ENCODE measurements around the gene PECR. TPM values are rescaled to one million over a fixed set of nuclear protein-coding genes. Genes with fewer than 3 reads are reported as not detected.

PECR gene
- total RNA-seq, 1 experiment from 2014 or later = 15.3 TPM

DNA sequence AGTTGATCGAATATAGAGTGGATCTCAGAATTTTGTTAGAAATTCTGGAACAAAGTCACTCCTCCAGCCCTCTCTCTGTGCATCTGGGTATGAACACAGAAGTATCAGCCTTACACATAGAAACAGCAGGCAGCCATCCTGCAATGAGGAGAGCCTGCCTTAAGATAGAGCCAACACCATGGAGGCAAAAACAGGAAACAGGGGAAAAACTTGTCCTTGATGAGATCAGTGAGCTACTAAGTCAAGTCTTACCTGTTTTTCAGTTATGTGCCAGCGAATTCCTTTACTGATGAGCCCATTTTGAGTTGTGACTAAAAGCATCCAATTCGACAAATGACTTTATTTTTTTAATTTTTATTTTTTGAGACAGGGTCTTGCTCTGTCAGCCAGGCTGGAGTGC, 41.7 kb downstream of the PECR start:
- no CpG with 5 or more reads among the region's 3 CpGs for WGBS (ENCODE audit: extremely low coverage, insufficient read length, low lambda C conversion rate)
- Histone ChIP-seq H2AK5ac (ENCODE audit: insufficient read length, low read length) (no peak overlapping the region), H3K9me3 (ENCODE audit: control insufficient read depth, low read depth, low read length) (no peaks in the 10 kb centered on the region), H3K9ac (ENCODE audit: extremely low read depth, insufficient read length, low read length) (no peak overlapping the region), H3K4me2 (ENCODE audit: insufficient read depth, insufficient read length, low read length) (no peak overlapping the region), H3K18ac (ENCODE audit: insufficient read length, low read depth, low read length) (no peak overlapping the region), H2BK15ac (ENCODE audit: low read depth, low read length) (no peak overlapping the region), H4K8ac (replicated peaks; ENCODE audit: insufficient read length, low read depth, low read length) (no peak overlapping the region), H2BK12ac (ENCODE audit: insufficient read length, low read depth, low read length) (no peak overlapping the region), H3K23ac (ENCODE audit: insufficient read length, low read depth, low read length) (no peak overlapping the region), H2BK120ac (ENCODE audit: low read depth, low read length, poor library complexity, severe bottlenecking) (no peak overlapping the region), H3K27ac (ENCODE audit: insufficient read length, low read depth, low read length) (no peak overlapping the region), H2BK20ac (ENCODE audit: low read depth, low read length, poor library complexity, severe bottlenecking) (no peak overlapping the region), H3K14ac (ENCODE audit: insufficient read depth, low read length) (no peak overlapping the region), H3K4ac (ENCODE audit: low read depth, low read length) (no peak overlapping the region), H3K79me1 (ENCODE audit: insufficient read depth, low read depth, low read length, poor library complexity, severe bottlenecking) (no peaks in the 10 kb centered on the region), H3K27me3 (ENCODE audit: insufficient read depth, low read length) (no peaks in the 10 kb centered on the region), H3K23me2 (ENCODE audit: insufficient read length, low read depth, low read length, poor library complexity, severe bottlenecking) (no peaks in the 10 kb centered on the region), H2BK5ac (ENCODE audit: insufficient read length, low read length) (no peak overlapping the region), H3K56ac (ENCODE audit: insufficient read length, low read depth, low read length) (no peak overlapping the region), H3T11ph (ENCODE audit: low read length) (no peak overlapping the region), H4K91ac (ENCODE audit: insufficient read length, low read depth, low read length) (no peak overlapping the region), H4K20me1 (ENCODE audit: control insufficient read depth, insufficient read depth, insufficient read length) (no peaks in the 10 kb centered on the region), H2AFZ (ENCODE audit: low read length) (no peak overlapping the region), H4K5ac (ENCODE audit: insufficient read length, low read depth, low read length) (no peak overlapping the region), H3K4me1 (ENCODE audit: insufficient read depth, low read length) (no peaks in the 10 kb centered on the region), H3K79me2 (ENCODE audit: insufficient read depth, low read length) (no peaks in the 10 kb centered on the region)
- no peaks in the 10 kb centered on the region for H3K9me3 Mint-ChIP-seq
- H3K36me3 Mint-ChIP-seq (ENCODE audit: insufficient read depth in 1 of 3, low read depth in 3 of 3) = peaks cover 8 to 38% (median 26%) of the 10 kb centered on the region in 3 experiments; a peak in 6 of 7 replicates
- H3K4me3 Mint-ChIP-seq = no peak overlapping the region
- TF ChIP-seq, protein P1, sequence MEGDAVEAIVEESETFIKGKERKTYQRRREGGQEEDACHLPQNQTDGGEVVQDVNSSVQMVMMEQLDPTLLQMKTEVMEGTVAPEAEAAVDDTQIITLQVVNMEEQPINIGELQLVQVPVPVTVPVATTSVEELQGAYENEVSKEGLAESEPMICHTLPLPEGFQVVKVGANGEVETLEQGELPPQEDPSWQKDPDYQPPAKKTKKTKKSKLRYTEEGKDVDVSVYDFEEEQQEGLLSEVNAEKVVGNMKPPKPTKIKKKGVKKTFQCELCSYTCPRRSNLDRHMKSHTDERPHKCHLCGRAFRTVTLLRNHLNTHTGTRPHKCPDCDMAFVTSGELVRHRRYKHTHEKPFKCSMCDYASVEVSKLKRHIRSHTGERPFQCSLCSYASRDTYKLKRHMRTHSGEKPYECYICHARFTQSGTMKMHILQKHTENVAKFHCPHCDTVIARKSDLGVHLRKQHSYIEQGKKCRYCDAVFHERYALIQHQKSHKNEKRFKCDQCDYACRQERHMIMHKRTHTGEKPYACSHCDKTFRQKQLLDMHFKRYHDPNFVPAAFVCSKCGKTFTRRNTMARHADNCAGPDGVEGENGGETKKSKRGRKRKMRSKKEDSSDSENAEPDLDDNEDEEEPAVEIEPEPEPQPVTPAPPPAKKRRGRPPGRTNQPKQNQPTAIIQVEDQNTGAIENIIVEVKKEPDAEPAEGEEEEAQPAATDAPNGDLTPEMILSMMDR (conservative IDR thresholded peaks at IDR 0.05) = no peak
- peaks cover 4 to 8% of the 10 kb centered on the region in 2 experiments for H3K4me1 Mint-ChIP-seq
- peak overlapping the region in 1 of 3 experiments; percentile 90; a peak in 2 of 7 replicates for H3K27ac Mint-ChIP-seq
- no peaks in the 10 kb centered on the region for H3K27me3 Mint-ChIP-seq (ENCODE audit: low read depth)
- DNase-seq = no peak

Measured in H9 (cell line).